NT2/D1 (cell line): ENCODE data around the gene COL20A1.

Source experiments
- DNase-seq: peaks from one replicate; pipeline ENCODE4 v3.0.0-alpha.2; 2011; ENCODE audit warnings: low read depth, low spot score
- H3K27me3 ChIP-seq: 2 replicates; pipeline ENCODE4 v1.6.0; 2011; ENCODE audit warnings: mild to moderate bottlenecking; ENCODE audit not compliant: insufficient read length, insufficient read depth
- H3K36me3 ChIP-seq: 2 replicates; pipeline ENCODE4 v1.6.1; 2011; ENCODE audit warnings: mild to moderate bottlenecking, low read length, mixed read lengths; ENCODE audit not compliant: insufficient read depth, insufficient read length
- H3K4me1 ChIP-seq: 2 replicates; pipeline ENCODE4 v1.5.1; 2011; ENCODE audit not compliant: insufficient read depth, insufficient read length
- H3K4me3 ChIP-seq: 2 replicates; pipeline ENCODE4 v1.5.1; 2011; ENCODE audit warnings: low read depth; ENCODE audit not compliant: insufficient read length
- H3K9ac ChIP-seq: 2 replicates; pipeline ENCODE4 v1.6.0; 2011; ENCODE audit warnings: low read depth; ENCODE audit not compliant: insufficient read length
- H3K9me3 ChIP-seq: 2 replicates; pipeline ENCODE4 v1.5.1; 2011; ENCODE audit warnings: mild to moderate bottlenecking, low read length; ENCODE audit not compliant: insufficient read depth
- SUZ12 ChIP-seq: IDR thresholded peaks from 2 replicates; pipeline ENCODE4 v1.6.1; 2011; ENCODE audit not compliant: insufficient read length, insufficient read depth; ENCODE audit errors: extremely low read depth
- YY1 ChIP-seq: IDR thresholded peaks from 2 replicates; pipeline ENCODE4 v1.6.1; 2011; ENCODE audit not compliant: insufficient read length, insufficient read depth
- ZNF274 ChIP-seq: IDR thresholded peaks from 2 replicates; pipeline ENCODE4 v1.6.1; 2011; ENCODE audit warnings: mild to moderate bottlenecking, low read depth, low read length

COL20A1 gene

GRCh38 chr20:63382551-63383300 lies 89.7 kb downstream of the COL20A1 start:
- Histone ChIP-seq H3K4me3 (no peak overlapping the region), H3K4me1 (peaks cover 8% of the 10 kb centered on the region), H3K9ac (no peak overlapping the region), H3K9me3 (peaks cover 24% of the 10 kb centered on the region; the same call in 1 of the 2 replicates), H3K36me3 (no peaks in the 10 kb centered on the region), H3K27me3 (peaks cover 5% of the 10 kb centered on the region)
- DNase-seq: no peak
- no peak for TF ChIP-seq ZNF274
- no peak for TF ChIP-seq SUZ12
- TF ChIP-seq YY1: no peak

GRCh38 chr20:63383556-63383955 lies 90.6 kb downstream of the COL20A1 start:
- Histone ChIP-seq H3K4me1 (peaks cover 2% of the 10 kb centered on the region), H3K9me3 (peaks cover 28% of the 10 kb centered on the region; the same call in 1 of the 2 replicates), H3K36me3 (no peaks in the 10 kb centered on the region), H3K9ac (no peak overlapping the region), H3K4me3 (no peak overlapping the region), H3K27me3 (peaks cover 5% of the 10 kb centered on the region)
- no peak for TF ChIP-seq YY1
- TF ChIP-seq ZNF274: no peak
- no peak for TF ChIP-seq SUZ12
- DNase-seq: no peak

- H3K4me1 ChIP-seq: peaks cover 2% of the 10 kb centered on the region
These were observed 91.3 kb downstream of the COL20A1 start for GRCh38 chr20:63384336-63384735.

More at GRCh38 chr20:63384336-63384735, 91.3 kb downstream of the COL20A1 start:
- Histone ChIP-seq H3K9me3 (peaks cover 28% of the 10 kb centered on the region; the same call in 1 of the 2 replicates), H3K36me3 (no peaks in the 10 kb centered on the region), H3K9ac (no peak overlapping the region), H3K27me3 (peaks cover 5% of the 10 kb centered on the region), H3K4me3 (no peak overlapping the region)
- TF ChIP-seq YY1: no peak
- no peak for TF ChIP-seq SUZ12
- TF ChIP-seq ZNF274: no peak
- DNase-seq: no peak
